DOHH2 (cell line): ENCODE measurements around the gene LHFPL4.

Experiments used
- CTCF ChIP-seq: fragments of 200-600 bp; sonication (generic); IDR thresholded peaks from one replicate; pipeline ENCODE4 v1.5.1; 2014; ENCODE audit warnings: antibody characterized with exemption, mild to moderate bottlenecking, low read depth, low read length; ENCODE audit not compliant: poor library complexity, severe bottlenecking
- EZH2phosphoT487 ChIP-seq: fragments of 200-600 bp; sonication (generic); IDR thresholded peaks from 2 replicates; pipeline ENCODE4 v1.6.1; 2017; ENCODE audit warnings: borderline replicate concordance, mild to moderate bottlenecking, antibody characterized with exemption, low read length, moderate library complexity, mixed read lengths

- no peak for TF ChIP-seq CTCF
- no peak for TF ChIP-seq EZH2phosphoT487
These were observed at the start of gene LHFPL4 for GRCh38 chr3:9553021-9553947.
